Central memory CD8-positive, alpha-beta T cell (primary cell): ENCODE results near the gene SLC17A7.

Experiments
- ATAC-seq: fragments of 150-1000 bp; cut with Tn5 transposase; replicated peaks from 2 replicates; pipeline ENCODE4 v1.10.0; 2022; ENCODE audit warnings: mild to moderate bottlenecking, moderate FRiP score, moderate number of reproducible peaks; ENCODE audit not compliant: poor library complexity, severe bottlenecking; ENCODE audit errors: extremely low read depth
- DNase-seq, 2 donors: peaks; one replicate each; pipeline ENCODE4 v3.0.0; 2021; ENCODE audit warnings: low spot score in 2 of 2
- H3K27ac Mint-ChIP-seq: one replicate; pipeline ENCODE4 v1.8.0; 2022; ENCODE audit warnings: low read depth, mild to moderate bottlenecking, moderate library complexity, mixed read lengths
- H3K27me3 Mint-ChIP-seq: one replicate; pipeline ENCODE4 v1.8.0; 2022; ENCODE audit warnings: mixed read lengths
- H3K36me3 Mint-ChIP-seq: one replicate; pipeline ENCODE4 v1.8.0; 2022; ENCODE audit warnings: mild to moderate bottlenecking, moderate library complexity, mixed read lengths; ENCODE audit not compliant: insufficient read depth
- H3K4me1 Mint-ChIP-seq: one replicate; pipeline ENCODE4 v1.8.0; 2022; ENCODE audit warnings: mixed read lengths
- H3K4me3 Mint-ChIP-seq: one replicate; pipeline ENCODE4 v1.8.0; 2022; ENCODE audit warnings: mild to moderate bottlenecking, moderate library complexity, mixed read lengths
- H3K9me3 Mint-ChIP-seq: one replicate; pipeline ENCODE4 v1.8.0; 2022; ENCODE audit warnings: mixed read lengths

The SLC17A7 gene

DNA sequence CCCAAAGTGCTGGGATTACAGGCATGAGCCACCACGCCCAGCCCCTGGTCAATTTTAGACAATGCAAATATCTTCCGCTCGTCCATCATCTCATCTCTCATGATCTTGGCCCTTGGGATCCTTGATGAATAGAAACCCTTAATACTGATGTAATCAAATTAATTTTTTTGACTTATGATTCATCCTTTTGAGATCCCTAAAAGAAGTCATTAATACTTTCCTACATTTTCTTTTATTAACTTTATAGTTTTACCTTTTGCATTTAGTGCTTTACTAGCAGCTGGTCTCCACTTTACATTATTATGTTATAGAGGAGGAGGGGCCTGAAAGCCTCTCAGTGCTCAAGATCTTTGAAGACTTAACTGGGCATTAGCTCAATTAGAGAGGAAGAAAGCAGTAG lies 60.9 kb downstream of the SLC17A7 start:
- ATAC-seq = no peak
- H3K27me3 Mint-ChIP-seq = peaks cover 25% of the 10 kb centered on the region
- DNase-seq = no peak
- no peaks in the 10 kb centered on the region for H3K4me1 Mint-ChIP-seq
- no peak overlapping the region for H3K4me3 Mint-ChIP-seq
- H3K9me3 Mint-ChIP-seq = peaks cover 11% of the 10 kb centered on the region
- no peaks in the 10 kb centered on the region for H3K36me3 Mint-ChIP-seq
- H3K27ac Mint-ChIP-seq = no peak overlapping the region
